GM18505 (cell line): ENCODE results near the gene SLC6A9.

Experiments used
- ATAC-seq: cut with Tn5 transposase; IDR thresholded peaks from one replicate; pipeline ENCODE4 v1.9.1; 2021; ENCODE audit not compliant: unreplicated experiment
- POLR2A ChIP-seq: IDR thresholded peaks from 4 replicates; pipeline ENCODE4 v1.6.1; 2011; ENCODE audit warnings: borderline replicate concordance; ENCODE audit not compliant: insufficient read depth, insufficient read length; ENCODE audit errors: extremely low read depth

Gene SLC6A9

GRCh38 chr1:44031252-44032169 lies at the start of gene SLC6A9:
SLC6A9 (minus strand) TSS chr1:44031462; CDS start chr1:44024277, 7,185 bp downstream.
- no peak for ATAC-seq
- no peak for TF ChIP-seq POLR2A

GRCh38 chr1:44079566-44079965 lies 48.3 kb upstream of the SLC6A9 start:
- no peak for TF ChIP-seq POLR2A
- no peak for ATAC-seq

- TF ChIP-seq POLR2A, result no peak
- no peak for ATAC-seq
Measured at GRCh38 chr1:44078104-44078503, 46.8 kb upstream of the SLC6A9 start.

GRCh38 chr1:44077421-44077820 lies 46.2 kb upstream of the SLC6A9 start:
- TF ChIP-seq POLR2A, result no peak
- no peak for ATAC-seq

GRCh38 chr1:44076066-44076465 lies 44.8 kb upstream of the SLC6A9 start:
- ATAC-seq, result no peak
- no peak for TF ChIP-seq POLR2A

- ATAC-seq, result no peak
- no peak for TF ChIP-seq POLR2A
Measured at GRCh38 chr1:44074415-44074814, 43.2 kb upstream of the SLC6A9 start.

GRCh38 chr1:44073528-44073927 lies 42.3 kb upstream of the SLC6A9 start:
- TF ChIP-seq POLR2A, result no peak
- ATAC-seq, result no peak

- no peak for TF ChIP-seq POLR2A
- ATAC-seq, result no peak
Measured at GRCh38 chr1:44072821-44073220, 41.6 kb upstream of the SLC6A9 start.

GRCh38 chr1:44072204-44072603 lies 40.9 kb upstream of the SLC6A9 start:
- no peak for TF ChIP-seq POLR2A
- no peak for ATAC-seq

GRCh38 chr1:44071461-44071860 lies 40.2 kb upstream of the SLC6A9 start:
- no peak for TF ChIP-seq POLR2A

GRCh38 chr1:44068442-44068921 lies 37.2 kb upstream of the SLC6A9 start:
- ATAC-seq, result no peak
- no peak for TF ChIP-seq POLR2A

More at GRCh38 chr1:44071461-44071860, 40.2 kb upstream of the SLC6A9 start:
- ATAC-seq, result no peak

GRCh38 chr1:44067266-44068250 lies 36.3 kb upstream of the SLC6A9 start:
- TF ChIP-seq POLR2A, result no peak
- peak; percentile 38 for ATAC-seq

- ATAC-seq, result no peak
- TF ChIP-seq POLR2A, result no peak
Measured at GRCh38 chr1:44062656-44063179, 31.5 kb upstream of the SLC6A9 start.

GRCh38 chr1:44061857-44062256 lies 30.6 kb upstream of the SLC6A9 start:
- no peak for ATAC-seq
- TF ChIP-seq POLR2A, result no peak

GRCh38 chr1:44060830-44061267 lies 29.6 kb upstream of the SLC6A9 start:
- ATAC-seq, result no peak
- no peak for TF ChIP-seq POLR2A
